CD4-positive, alpha-beta T cell treated with Interleukin-1 beta for 1 hour (primary cell): ENCODE measurements around the gene FAAP20.
"Not testable (repeated sequence)": the region's sequence is repeated elsewhere in the genome, so short reads cannot be mapped to it uniquely, and the experiment has no call there.

Experiments
- DNase-seq, 2 donors: peaks; one replicate each; pipeline ENCODE4 v3.0.0-alpha.2; 2020 to 2022

FAAP20 gene

DNA sequence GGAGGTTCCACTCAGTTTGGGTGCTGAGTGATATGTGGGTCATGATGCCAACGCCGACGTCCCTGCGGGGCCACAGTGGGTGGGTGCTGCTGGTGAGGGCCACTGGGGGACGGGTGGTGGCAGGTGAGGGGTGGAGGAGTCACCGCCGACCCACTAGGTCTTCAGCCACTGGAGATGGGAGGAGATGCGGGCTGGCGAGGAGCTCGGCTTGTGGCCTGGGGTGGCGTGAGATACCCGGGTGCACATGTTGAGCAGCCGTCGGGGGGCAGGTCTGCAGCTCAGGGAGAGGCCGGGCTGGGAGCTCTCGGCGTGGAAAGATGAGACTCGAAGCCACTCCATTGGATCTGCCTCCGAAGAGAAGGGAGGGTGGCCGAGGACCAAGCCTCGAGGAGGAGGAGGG, 40.5 kb downstream of the FAAP20 start:
- no peak for DNase-seq

DNA sequence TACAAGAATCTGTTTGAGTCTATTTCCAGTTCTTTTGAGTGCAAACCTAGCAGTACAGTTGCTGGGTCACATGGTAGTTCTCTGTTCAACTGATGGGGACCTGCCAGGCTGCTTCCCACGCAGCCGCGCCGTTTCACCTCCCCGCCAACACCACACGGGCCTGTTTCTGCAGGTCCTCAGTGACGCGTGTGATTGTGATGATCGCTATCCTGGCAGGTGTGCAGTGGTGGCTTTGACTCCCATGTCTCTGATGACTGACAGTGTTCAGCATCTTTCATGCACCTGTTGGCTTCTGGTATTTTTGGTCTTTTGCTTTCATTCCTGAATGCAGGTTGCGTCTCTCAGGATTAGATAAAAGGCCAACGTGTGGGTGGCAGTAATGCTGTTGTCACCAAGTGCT, 41.6 kb downstream of the FAAP20 start:
- no peak for DNase-seq

GRCh38 chr1:2151911-2152310, 42.7 kb downstream of the FAAP20 start:
- DNase-seq = no peak

- DNase-seq = peak in 1 of 2 donors; percentile 70
Measured at GRCh38 chr1:2151252-2151651, 43.3 kb downstream of the FAAP20 start.

DNA sequence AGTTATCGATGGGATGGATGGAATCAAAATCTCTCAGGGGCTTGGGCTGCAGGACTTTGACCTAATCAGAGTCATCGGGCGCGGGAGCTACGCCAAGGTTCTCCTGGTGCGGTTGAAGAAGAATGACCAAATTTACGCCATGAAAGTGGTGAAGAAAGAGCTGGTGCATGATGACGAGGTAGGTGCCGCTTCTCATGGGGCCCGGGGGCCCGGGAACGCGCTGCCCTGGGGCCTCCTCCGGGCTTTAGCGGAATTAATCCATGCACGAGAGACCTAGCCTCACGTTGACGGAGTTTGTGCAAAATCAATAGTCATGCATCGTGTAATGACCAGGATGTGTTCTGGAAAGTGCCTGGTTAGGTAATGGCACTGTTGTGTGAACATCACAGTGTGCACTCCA, 43.8 kb downstream of the FAAP20 start:
- DNase-seq = peak in 1 of 2 donors; percentile 22

GRCh38 chr1:2148691-2149090, 45.9 kb downstream of the FAAP20 start:
- peak; percentile 79 to 80 for DNase-seq

DNA sequence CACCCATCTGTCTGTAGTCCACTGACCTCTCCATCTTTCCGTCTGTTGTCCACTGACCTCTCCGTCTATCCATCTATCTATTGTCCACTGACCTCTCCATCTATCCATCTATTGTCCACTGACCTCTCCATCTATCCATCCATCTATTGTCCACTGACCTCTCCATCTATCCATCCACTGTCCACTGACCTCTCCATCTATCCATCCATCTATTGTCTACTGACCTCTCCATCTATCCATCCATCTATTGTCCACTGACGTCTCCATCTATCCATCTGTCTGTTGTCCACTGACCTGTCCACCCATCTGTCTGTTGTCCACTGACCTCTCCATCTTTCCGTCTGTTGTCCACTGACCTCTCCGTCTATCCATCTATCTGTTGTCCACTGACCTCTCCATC, 46.7 kb downstream of the FAAP20 start:
- DNase-seq = not testable (repeated sequence)

GRCh38 chr1:2146836-2147517, 47.6 kb downstream of the FAAP20 start:
- DNase-seq = no peak

GRCh38 chr1:2145946-2146835, 48.4 kb downstream of the FAAP20 start:
- DNase-seq = no peak

DNA sequence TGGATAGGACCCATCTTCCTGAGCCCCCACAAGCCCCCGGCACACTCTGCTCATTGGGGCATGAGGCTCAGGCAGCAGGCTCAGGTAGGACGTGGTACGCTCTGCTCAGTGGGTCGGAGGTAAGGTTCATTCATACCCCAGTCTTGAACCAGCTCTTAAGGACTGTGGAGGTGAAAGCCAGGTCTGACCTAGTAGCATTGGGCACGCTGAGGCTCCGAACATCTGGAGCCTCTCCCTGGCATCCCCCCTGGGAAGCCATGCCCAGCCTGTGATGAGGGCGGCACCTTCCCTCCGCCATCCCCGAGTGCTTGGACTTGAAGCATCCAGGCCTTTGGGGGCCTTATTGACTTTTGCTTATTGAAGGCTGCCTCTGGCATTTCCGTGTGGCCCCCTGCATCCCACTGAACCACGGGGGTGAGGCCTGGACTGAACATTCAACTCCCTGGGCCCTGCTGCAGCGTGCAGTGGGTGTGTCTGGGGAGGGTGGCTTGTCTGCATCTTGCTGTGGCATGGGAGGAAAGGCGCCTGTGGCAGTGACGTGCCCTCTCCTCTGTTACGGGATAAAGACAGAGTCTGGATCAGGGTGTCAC, 50.0 kb downstream of the FAAP20 start:
- DNase-seq = no peak

DNA sequence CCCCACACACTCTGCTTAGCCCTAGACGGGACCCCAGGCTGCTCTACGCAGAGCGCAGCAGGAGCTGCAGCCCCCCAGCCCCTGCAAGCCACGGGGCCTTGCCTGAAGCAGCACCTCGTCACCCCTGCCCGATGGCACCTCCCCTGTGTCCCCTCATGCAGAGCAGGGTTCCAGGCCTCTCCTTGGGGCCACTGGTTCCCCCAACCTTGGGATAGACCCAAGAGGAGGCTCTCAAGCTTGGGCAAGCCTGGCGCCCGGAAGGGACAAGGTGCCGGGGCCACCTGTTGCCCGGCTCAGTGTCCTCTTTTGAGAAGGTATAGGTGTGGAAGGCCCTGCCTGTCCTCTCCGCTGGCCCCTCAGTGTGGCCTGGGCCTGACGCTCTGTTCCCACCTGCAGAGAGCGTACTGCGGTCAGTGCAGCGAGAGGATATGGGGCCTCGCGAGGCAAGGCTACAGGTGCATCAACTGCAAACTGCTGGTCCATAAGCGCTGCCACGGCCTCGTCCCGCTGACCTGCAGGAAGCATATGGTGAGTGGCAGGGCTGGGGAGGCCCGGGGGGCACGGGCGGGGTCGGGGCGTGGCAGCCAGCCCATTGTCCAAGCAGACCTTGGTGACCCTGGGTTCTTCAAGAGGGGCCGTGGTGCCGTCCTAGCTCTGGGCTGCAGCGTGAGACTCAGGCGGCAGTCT, 50.6 kb downstream of the FAAP20 start:
- no peak for DNase-seq

- DNase-seq = no peak
Measured at GRCh38 chr1:2141025-2141424, 53.5 kb downstream of the FAAP20 start.
